ENCODE measurements around the gene NUP37. TPM values are rescaled to one million over a fixed set of nuclear protein-coding genes. Genes with fewer than 3 reads are reported as not detected.

NUP37 gene
- total RNA-seq, 4 donors from 2014 or later, result 18.1 to 39.1 (median 27.3) TPM

GRCh38 chr12:102053062-102053349 is 66.9 kb downstream of the NUP37 start:
- H3K27me3 ChIP-seq, result no peaks in the 10 kb centered on the region
- H3K36me3 ChIP-seq, result peaks cover 0 to 93% (median 8%) of the 10 kb centered on the region in 3 donors
- no peak overlapping the region for H3K27ac ChIP-seq
- no peaks in the 10 kb centered on the region for H3K9me3 ChIP-seq
- H3K4me3 ChIP-seq, result no peak overlapping the region
- TF ChIP-seq CTCF (IDR thresholded peaks at IDR 0.05) (no peak), POLR2A (IDR thresholded peaks at IDR 0.05) (no peak)
- intact Hi-C loops (cut with DNase I), result no loop called here
- DNase-seq, result no peak
- no peaks in the 10 kb centered on the region for H3K4me1 ChIP-seq

GRCh38 chr12:102052192-102053061 is 67.5 kb downstream of the NUP37 start:
- Histone ChIP-seq H3K27ac (no peak overlapping the region), H3K36me3 (peaks cover 0 to 99% (median 8%) of the 10 kb centered on the region in 3 donors), H3K27me3 (no peaks in the 10 kb centered on the region), H3K4me1 (no peaks in the 10 kb centered on the region), H3K9me3 (no peaks in the 10 kb centered on the region), H3K4me3 (no peak overlapping the region)
- intact Hi-C loops (cut with DNase I), result no loop called here
- DNase-seq, result no peak
- 93% methylated on average over 2 of the region's 4 CpGs; no CpG with 5 or more reads in 1 of the 2 donors for WGBS, 2 donors
- TF ChIP-seq POLR2A (IDR thresholded peaks at IDR 0.05), result no peak
- TF ChIP-seq CTCF (IDR thresholded peaks at IDR 0.05), result no peak

GRCh38 chr12:102051431-102051965 is 68.4 kb downstream of the NUP37 start:
- intact Hi-C loops (cut with DNase I), result no loop called here
- H3K9me3 ChIP-seq, result no peaks in the 10 kb centered on the region
- 74 to 75% methylated on average over 1 of the region's 1 CpG for WGBS, 2 donors
- H3K36me3 ChIP-seq, result peaks cover 0 to 99% (median 8%) of the 10 kb centered on the region in 3 donors
- no peak for DNase-seq
- no peak overlapping the region for H3K4me3 ChIP-seq
- no peak overlapping the region for H3K27ac ChIP-seq
- TF ChIP-seq CTCF (IDR thresholded peaks at IDR 0.05) (no peak), POLR2A (IDR thresholded peaks at IDR 0.05) (no peak)
- H3K4me1 ChIP-seq, result no peaks in the 10 kb centered on the region
- no peaks in the 10 kb centered on the region for H3K27me3 ChIP-seq

GRCh38 chr12:102050660-102051430 is 69.1 kb downstream of the NUP37 start:
- H3K4me3 ChIP-seq, result no peak overlapping the region
- WGBS, 2 donors, result 33 to 57% methylated on average over 1 of the region's 1 CpG
- H3K27ac ChIP-seq, result no peak overlapping the region
- H3K36me3 ChIP-seq, result peaks cover 0 to 99% (median 8%) of the 10 kb centered on the region in 3 donors
- TF ChIP-seq CTCF (IDR thresholded peaks at IDR 0.05) (no peak), POLR2A (IDR thresholded peaks at IDR 0.05) (no peak)
- DNase-seq, result no peak
- no peaks in the 10 kb centered on the region for H3K9me3 ChIP-seq
- no peaks in the 10 kb centered on the region for H3K4me1 ChIP-seq
- intact Hi-C loops (cut with DNase I), result no loop called here
- no peaks in the 10 kb centered on the region for H3K27me3 ChIP-seq

- Histone ChIP-seq H3K27ac (no peak overlapping the region), H3K4me3 (no peak overlapping the region), H3K36me3 (peaks cover 0 to 99% (median 5%) of the 10 kb centered on the region in 3 donors), H3K9me3 (no peaks in the 10 kb centered on the region), H3K27me3 (no peaks in the 10 kb centered on the region), H3K4me1 (no peaks in the 10 kb centered on the region)
- TF ChIP-seq POLR2A (IDR thresholded peaks at IDR 0.05), result no peak
- TF ChIP-seq CTCF (IDR thresholded peaks at IDR 0.05), result no peak
- DNase-seq, result no peak
- intact Hi-C loops (cut with DNase I), result no loop called here
- WGBS, 2 donors, result 65 to 71% methylated on average over 1 of the region's 1 CpG
These were observed 76.0 kb downstream of the NUP37 start for GRCh38 chr12:102043928-102044327.

Data from esophagus squamous epithelium (tissue), 5 donors.